ENCODE data around the gene HIF3A.

The HIF3A gene

DNA sequence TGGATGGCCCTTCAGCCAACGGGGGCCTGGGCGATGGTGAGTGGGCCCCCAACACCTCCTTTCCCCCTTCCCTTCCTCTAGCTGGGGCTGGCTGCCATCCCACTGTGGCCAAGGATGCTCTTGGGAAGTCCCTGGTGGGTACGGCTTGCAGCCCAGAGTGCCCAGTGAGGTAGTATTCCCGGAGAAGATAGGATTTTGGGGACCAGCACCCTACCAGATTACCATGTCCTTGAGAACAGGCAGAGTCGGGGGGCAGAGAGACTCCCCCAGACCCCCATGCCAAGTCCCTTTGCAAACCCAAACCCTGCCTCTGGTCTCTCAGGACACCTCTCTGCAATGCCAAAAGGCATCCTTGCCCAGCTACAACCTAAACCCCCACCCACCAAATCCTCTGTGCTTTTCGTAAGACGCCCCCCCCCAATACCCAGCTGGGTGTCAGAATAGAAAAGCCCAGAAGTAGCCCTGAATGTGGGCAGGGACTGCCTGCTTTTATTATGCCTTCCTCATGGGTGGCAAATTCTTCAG lies 1.7 kb downstream of the HIF3A start:
- H3K4me3 Mint-ChIP-seq, result peak overlapping the region; percentile 77 to 91 (median 91)
- TF ChIP-seq CTCF (IDR thresholded peaks at IDR 0.05; ENCODE audit: unreplicated experiment in 3 of 3), result no peak
- H3K36me3 Mint-ChIP-seq (ENCODE audit: low read depth), result peaks cover 6% of the 10 kb centered on the region
- peaks cover 11% of the 10 kb centered on the region for H3K27me3 Mint-ChIP-seq (ENCODE audit: low read depth)
- H3K9me3 Mint-ChIP-seq, result no peaks in the 10 kb centered on the region
- peaks cover 49% of the 10 kb centered on the region for H3K4me1 Mint-ChIP-seq
- H3K27ac Mint-ChIP-seq, result peak overlapping the region; percentile 95 to 98 (median 97)

DNA sequence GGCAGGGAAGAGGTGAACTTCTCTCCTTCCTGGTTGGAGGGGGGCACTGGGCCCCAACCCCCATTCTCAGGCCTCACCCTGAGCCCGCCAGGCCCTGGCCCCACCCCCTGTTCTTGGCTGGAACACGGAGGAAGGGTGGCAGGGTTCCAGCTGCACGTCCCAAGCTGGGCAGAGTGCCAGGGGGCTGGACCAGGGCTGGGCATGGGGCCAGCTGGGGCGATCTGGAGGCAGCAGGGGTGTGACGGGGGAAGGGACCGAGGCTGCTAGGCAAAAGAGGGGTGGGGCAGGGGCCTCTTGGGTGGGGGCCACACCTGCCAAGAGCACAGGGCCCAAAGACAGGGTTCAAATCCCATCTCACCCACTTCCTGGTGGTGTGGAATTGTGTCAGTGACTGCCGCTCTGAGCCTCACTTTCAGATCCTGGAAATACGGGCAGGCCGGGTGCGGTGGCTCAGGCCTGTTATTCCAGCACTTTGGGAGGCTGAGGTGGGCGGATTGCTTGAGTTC lies 2.2 kb downstream of the HIF3A start:
- TF ChIP-seq CTCF (IDR thresholded peaks at IDR 0.05; ENCODE audit: unreplicated experiment in 3 of 3), result no peak
- Mint-ChIP-seq H3K27me3 (ENCODE audit: low read depth) (peaks cover 11% of the 10 kb centered on the region), H3K4me3 (peak overlapping the region; percentile 77 to 91 (median 91)), H3K4me1 (peaks cover 49% of the 10 kb centered on the region), H3K36me3 (ENCODE audit: low read depth) (peaks cover 6% of the 10 kb centered on the region), H3K27ac (peak overlapping the region; percentile 95 to 98 (median 97)), H3K9me3 (no peaks in the 10 kb centered on the region)

GRCh38 chr19:46299695-46300094 lies 2.9 kb downstream of the HIF3A start:
- Mint-ChIP-seq H3K27me3 (ENCODE audit: low read depth) (peaks cover 7% of the 10 kb centered on the region), H3K9me3 (no peaks in the 10 kb centered on the region), H3K27ac (peak overlapping the region; percentile 95 to 98 (median 97)), H3K36me3 (ENCODE audit: low read depth) (peaks cover 12% of the 10 kb centered on the region), H3K4me1 (peaks cover 55% of the 10 kb centered on the region), H3K4me3 (peak overlapping the region in 2 of 3 experiments; percentile 79 to 91)
- no peak for TF ChIP-seq CTCF (IDR thresholded peaks at IDR 0.05; ENCODE audit: unreplicated experiment in 3 of 3)

DNA sequence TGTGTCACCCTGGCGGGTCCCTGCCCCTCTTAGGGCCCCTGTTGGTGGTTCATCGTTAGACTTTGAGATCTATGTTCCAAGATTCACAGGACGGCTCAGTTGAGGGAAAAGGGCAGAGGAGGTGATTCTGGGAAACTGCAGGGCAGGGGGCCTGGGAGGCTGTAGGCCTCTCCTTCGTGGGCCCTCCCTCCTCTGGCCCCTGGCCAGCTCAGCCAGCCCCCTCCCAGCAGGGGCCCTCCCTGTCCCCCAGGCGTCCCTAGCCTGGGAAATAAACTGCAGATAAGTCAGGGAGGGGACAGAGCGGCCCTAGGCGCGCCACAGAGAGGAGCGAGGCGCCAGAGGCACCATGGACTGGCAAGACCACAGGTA lies 6.5 kb downstream of the HIF3A start:
- peaks cover 44% of the 10 kb centered on the region for H3K36me3 Mint-ChIP-seq (ENCODE audit: low read depth)
- H3K4me1 Mint-ChIP-seq, result peaks cover 39% of the 10 kb centered on the region
- peaks cover 12% of the 10 kb centered on the region for H3K9me3 Mint-ChIP-seq
- H3K27me3 Mint-ChIP-seq (ENCODE audit: low read depth), result no peaks in the 10 kb centered on the region
- peak overlapping the region; percentile 94 to 96 (median 95) for H3K27ac Mint-ChIP-seq
- no peak for TF ChIP-seq CTCF (IDR thresholded peaks at IDR 0.05; ENCODE audit: unreplicated experiment in 3 of 3)
- H3K4me3 Mint-ChIP-seq, result peak overlapping the region; percentile 4 to 65 (median 32)

DNA sequence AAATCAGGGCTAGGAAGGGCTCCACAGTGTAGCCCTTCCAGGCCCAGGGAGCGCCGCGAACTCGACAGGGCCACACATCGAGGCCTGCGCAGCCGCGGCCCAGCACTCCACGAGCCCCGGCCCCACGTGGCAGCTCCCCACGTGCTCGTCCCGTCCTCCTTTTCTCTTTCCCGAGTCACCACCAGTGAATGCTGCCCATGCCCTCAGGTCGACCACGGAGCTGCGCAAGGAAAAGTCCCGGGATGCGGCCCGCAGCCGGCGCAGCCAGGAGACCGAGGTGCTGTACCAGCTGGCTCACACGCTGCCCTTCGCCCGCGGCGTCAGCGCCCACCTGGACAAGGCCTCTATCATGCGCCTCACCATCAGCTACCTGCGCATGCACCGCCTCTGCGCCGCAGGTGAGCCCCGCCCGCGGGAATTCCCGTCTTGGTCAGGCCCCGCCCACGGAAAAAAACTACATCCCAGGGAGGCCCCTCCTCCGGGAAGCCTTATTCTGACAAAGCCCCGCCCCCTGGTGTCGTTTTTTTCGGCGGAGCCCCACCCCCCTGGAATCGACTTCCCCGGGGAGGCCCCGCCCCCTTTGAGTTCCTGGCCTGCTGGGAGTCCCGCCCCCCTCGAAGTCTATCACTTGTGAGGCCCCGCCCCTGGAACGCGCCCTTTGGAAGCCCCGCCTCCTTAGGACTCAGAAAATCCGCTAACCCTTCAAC lies 7.0 kb downstream of the HIF3A start:
- peaks cover 12% of the 10 kb centered on the region for H3K9me3 Mint-ChIP-seq
- no peaks in the 10 kb centered on the region for H3K27me3 Mint-ChIP-seq (ENCODE audit: low read depth)
- H3K4me1 Mint-ChIP-seq, result peaks cover 34% of the 10 kb centered on the region
- H3K36me3 Mint-ChIP-seq (ENCODE audit: low read depth), result peaks cover 44% of the 10 kb centered on the region
- TF ChIP-seq CTCF (IDR thresholded peaks at IDR 0.05; ENCODE audit: unreplicated experiment in 3 of 3), result no peak
- H3K27ac Mint-ChIP-seq, result peak overlapping the region; percentile 73 to 96 (median 88)
- peak overlapping the region; percentile 30 to 73 (median 61) for H3K4me3 Mint-ChIP-seq
